ENCODE data around the gene PCNT. TPM values are rescaled to one million over a fixed set of nuclear protein-coding genes. Genes with fewer than 3 reads are reported as not detected.

PCNT gene
- total RNA-seq, result 8.3 and 14.1 TPM in 2 replicates

GRCh38 chr21:46323710-46324389, at the start of gene PCNT, which contains the start of gene C21orf58:
Gene PCNT, plus strand, starts transcription at chr21:46324156. Its CDS starts 73 bp downstream, at chr21:46324229.
Gene C21orf58, minus strand, starts transcription at chr21:46323870. Its CDS starts 1,132 bp downstream, at chr21:46322738.

DNA sequence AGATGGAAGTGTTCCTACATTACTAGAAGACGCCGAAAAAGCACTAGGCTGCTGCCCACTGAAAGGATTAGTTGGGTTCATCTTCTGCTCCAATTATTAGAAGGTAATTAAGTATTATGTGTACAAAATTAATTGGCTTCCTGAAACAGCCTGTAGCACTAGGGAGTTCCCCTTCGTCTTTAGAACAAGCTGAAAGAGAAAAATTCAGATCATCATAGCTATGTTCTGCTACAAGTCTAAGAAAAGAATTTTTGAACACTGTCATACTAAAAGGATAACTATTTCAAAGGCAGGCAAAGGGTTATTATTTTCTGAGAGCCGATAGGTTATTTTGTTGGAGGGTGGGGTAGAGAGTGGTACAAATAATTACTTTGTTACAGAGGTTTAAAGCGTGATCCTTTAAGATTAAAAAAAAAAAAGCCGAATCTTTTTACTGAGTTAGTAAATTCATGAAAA, 38.7 kb upstream of the PCNT start, which contains the start of gene MCM3AP:
MCM3AP (minus strand) TSS at position 406 of the 456 bp plus-strand sequence; CDS start at position 81, 325 bp downstream.

GRCh38 chr21:46285761-46286647, 38.0 kb upstream of the PCNT start, which contains the start of gene YBEY:
Gene YBEY, plus strand, starts transcription at chr21:46286342. Its CDS starts 572 bp downstream, at chr21:46286914.

GRCh38 chr21:46458315-46459023, 134.5 kb downstream of the PCNT start, which contains the start of gene DIP2A:
Gene DIP2A, plus strand, starts transcription at chr21:46458891. Its CDS starts 241 bp downstream, at chr21:46459132.

Other genes with a start within 250 kb of the PCNT start
- gene COL6A2, start 226.0 kb upstream of the PCNT start, total RNA-seq, result 746 and 794 TPM in 2 replicates
- not detected in 2 replicates for gene FTCD, start 168.6 kb upstream of the PCNT start, total RNA-seq
- gene SPATC1L, start 139.7 kb upstream of the PCNT start, total RNA-seq, result 44.7 and 47.3 TPM in 2 replicates
- gene LSS, start 95.4 kb upstream of the PCNT start, total RNA-seq, result 195 and 259 TPM in 2 replicates
- 67.3 and 71.8 TPM in 2 replicates for gene MCM3AP, start 38.5 kb upstream of the PCNT start, total RNA-seq
- 24.6 and 30.3 TPM in 2 replicates for gene YBEY, start 37.8 kb upstream of the PCNT start, total RNA-seq
- gene C21orf58, start 286 bp upstream of the PCNT start, total RNA-seq, result 2.0 and 5.7 TPM in 2 replicates
- 17.6 and 19.7 TPM in 2 replicates for gene DIP2A, start 134.7 kb downstream of the PCNT start, total RNA-seq